Peyer's patch (tissue), 4 donors: Measurements from ENCODE around the gene PARD3B.

Experiments
- POLR2A ChIP-seq, 2 donors: fragments of 450-650 bp; IDR thresholded peaks; one replicate each; pipeline ENCODE4 v1.5.1; 2017; ENCODE audit warnings: antibody characterized with exemption in 2 of 2, mild to moderate bottlenecking in 2 of 2, moderate library complexity in 2 of 2
- TF ChIP-seq, protein P1 (sequence below), 6 experiments: fragments of 450-650 bp in 4 of 6; fragments of 200-600 bp in 2 of 6; sonication (generic) in 1 of 6; IDR thresholded peaks; one replicate each; pipeline ENCODE4 v1.5.1; 2017 to 2019; ENCODE audit warnings: antibody characterized with exemption in 6 of 6, mild to moderate bottlenecking in 3 of 6, moderate library complexity in 1 of 6

DNA sequence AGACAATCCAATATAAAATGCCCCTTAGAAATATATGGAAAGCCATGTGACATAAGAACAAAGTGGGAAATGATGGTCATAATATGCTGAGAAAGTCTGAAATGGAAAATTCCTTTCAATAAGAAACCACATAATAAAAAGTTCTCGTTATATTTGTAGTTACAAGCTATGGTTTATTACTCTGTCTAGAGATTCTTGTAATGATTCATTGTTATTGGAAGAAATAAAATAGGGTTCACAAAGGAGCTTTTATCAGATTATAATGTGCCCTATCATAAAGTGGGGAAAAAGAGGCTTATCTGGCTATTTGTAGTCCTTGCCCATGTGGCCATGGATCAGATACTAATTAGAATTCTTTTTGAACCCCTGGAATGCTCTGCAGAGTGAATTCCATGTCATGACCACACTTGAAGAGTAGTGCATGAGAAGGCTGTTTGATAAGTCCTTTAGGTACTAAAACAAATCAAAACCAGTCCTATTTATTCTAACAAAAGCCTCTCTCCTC lies 716.3 kb downstream of the PARD3B start:
- TF ChIP-seq, protein P1, sequence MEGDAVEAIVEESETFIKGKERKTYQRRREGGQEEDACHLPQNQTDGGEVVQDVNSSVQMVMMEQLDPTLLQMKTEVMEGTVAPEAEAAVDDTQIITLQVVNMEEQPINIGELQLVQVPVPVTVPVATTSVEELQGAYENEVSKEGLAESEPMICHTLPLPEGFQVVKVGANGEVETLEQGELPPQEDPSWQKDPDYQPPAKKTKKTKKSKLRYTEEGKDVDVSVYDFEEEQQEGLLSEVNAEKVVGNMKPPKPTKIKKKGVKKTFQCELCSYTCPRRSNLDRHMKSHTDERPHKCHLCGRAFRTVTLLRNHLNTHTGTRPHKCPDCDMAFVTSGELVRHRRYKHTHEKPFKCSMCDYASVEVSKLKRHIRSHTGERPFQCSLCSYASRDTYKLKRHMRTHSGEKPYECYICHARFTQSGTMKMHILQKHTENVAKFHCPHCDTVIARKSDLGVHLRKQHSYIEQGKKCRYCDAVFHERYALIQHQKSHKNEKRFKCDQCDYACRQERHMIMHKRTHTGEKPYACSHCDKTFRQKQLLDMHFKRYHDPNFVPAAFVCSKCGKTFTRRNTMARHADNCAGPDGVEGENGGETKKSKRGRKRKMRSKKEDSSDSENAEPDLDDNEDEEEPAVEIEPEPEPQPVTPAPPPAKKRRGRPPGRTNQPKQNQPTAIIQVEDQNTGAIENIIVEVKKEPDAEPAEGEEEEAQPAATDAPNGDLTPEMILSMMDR (IDR thresholded peaks at IDR 0.05): no peak
- TF ChIP-seq POLR2A (IDR thresholded peaks at IDR 0.05): no peak
